ENCODE data around the gene PDE10A.

Gene PDE10A

GRCh38 chr6:165662749-165663376 is at the start of gene PDE10A:
TSS of gene PDE10A (minus strand) at chr6:165663241. CDS start at chr6:165662811, 430 bp downstream.
- no peak for DNase-seq

GRCh38 chr6:165708985-165709576 is 46.0 kb upstream of the PDE10A start:
- no peak for DNase-seq

DNA sequence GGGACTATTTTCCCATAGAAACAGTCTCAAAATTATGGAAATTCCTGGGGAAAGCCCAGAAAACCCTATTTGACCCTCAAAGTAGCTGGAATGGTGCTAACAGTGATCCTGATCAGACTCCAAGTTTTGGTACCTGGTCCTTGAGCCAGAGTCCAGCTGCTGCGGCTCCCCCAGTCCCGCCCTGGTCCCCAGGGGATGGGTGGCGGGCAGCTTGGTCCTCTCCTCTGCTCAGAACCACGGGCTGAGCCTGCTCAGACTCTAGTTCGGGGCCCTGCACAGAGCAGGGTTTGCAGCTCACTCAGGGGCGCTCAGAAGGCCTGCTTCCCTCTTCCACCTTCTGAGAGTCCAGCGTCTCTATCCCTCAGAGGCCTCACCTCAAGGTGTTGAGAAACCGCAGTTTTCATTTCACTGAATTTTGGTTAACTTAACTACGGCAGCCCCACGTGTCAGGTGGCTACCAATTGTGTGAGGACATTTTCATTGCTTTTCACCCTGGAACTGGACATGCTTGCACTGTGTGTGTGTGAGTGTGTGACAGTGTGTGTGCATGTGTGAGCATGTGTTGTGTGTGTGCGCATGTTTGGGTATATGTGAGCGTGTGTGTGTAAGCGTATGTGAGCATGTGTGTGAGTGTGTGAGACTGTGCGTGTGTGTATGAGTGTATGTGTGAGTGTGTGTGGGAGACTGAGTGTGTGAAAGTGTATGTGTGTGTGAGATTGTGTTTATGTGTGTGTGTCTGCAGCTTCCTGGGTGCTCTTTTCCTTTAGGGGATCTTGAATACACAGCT is 44.2 kb upstream of the PDE10A start:
- no peak for DNase-seq

GRCh38 chr6:165705941-165706340 is 42.9 kb upstream of the PDE10A start:
- no peak for DNase-seq

DNA sequence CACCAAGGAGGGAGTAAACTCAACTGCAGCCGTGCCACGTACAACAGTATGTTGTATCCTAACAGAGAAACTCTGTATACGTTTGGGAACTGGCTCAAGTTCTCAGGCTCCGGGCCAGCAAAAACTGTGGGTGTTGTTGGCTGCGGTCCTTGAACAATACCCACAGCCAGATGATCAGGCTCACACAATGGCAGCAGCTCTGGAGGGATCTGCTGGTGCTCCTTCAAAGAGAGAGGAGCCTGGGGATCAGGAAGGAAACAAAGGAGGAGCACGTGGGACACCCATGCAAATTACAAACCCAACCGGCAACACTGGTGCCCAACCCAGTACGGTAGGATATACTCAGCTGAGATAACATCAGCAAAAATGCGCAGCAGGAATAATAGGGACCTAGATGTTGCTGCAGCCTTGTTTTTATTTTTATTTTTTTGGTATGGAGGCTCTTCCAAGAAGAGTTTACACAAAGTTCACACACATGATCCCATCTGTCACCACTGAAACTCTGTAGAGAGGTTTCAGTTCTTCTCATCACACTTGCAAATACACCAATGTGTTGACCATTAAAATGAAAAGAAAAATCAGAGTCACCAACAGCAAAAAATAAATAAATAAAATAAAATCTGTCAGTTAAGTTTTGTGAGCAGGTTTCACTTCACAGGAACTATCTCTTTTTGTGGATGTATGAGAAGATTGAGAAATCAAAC is 41.2 kb upstream of the PDE10A start:
- DNase-seq, result no peak

GRCh38 chr6:165702669-165703068 is 39.6 kb upstream of the PDE10A start:
- no peak for DNase-seq

GRCh38 chr6:165701564-165702354 is 38.7 kb upstream of the PDE10A start:
- no peak for DNase-seq

GRCh38 chr6:165701005-165701404 is 38.0 kb upstream of the PDE10A start:
- no peak for DNase-seq

- DNase-seq, result no peak
Measured at GRCh38 chr6:165698868-165699267, 35.8 kb upstream of the PDE10A start.

DNA sequence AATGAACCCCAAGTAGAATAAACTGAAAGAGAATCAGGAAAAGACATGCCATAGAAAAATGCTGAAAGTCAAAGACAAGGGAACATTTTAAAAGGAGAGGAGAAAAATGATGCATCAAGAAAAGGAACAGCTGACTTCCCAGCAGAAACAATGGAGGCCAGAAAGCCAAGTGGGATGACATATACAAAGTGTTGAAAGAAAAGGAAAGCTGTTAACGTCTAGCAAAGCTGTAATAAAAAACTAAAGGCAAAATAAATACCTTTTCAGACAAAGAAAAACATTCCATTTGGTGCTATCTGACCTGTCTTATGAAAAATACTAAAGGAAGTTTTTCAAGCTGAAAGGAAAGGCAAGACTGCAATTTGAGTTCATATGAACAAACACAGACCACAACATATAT is 34.1 kb upstream of the PDE10A start:
- no peak for DNase-seq

DNA sequence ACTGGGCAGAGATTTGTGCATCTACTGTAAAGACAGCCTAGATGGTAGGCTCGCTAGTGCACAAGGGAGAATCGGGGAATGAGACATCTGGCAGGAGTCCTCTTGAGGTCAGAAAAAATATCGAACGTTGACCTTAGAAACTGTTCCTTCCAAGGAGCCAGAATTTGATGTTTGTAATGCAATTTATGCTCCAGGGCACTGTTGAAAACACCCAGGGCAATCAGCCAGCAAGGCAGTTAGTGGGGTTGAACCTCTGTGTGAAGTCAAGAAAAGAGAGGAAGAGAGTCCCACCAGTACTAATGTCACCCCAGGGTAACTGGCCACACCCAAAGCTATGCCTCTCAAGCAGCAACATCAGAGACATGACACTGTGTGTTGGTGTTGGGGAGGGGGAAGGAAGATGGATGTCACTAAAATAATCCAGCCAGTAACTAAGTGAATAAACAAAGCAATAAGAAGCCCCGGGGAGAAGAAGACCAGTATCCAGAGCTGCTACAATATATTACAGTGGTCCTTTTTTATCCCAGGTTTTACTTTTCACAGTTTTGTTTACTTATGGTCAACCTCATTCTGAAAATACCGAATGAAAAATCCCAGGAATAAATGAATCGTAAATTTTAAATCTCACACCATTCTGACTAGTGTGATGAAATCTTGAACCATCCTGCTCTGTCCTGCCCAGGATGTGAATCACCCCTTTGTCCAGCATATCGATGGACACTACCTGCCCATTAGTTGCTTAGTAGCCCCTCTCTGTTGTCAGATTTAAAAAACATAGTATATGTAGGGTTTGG is 32.9 kb upstream of the PDE10A start:
- DNase-seq, result no peak

GRCh38 chr6:165694296-165694695 is 31.3 kb upstream of the PDE10A start:
- DNase-seq, result no peak

- DNase-seq, result no peak
Measured at GRCh38 chr6:165692106-165692653, 29.1 kb upstream of the PDE10A start.

- no peak for DNase-seq
Measured at GRCh38 chr6:165689699-165690098, 26.7 kb upstream of the PDE10A start.

- no peak for DNase-seq
Measured at GRCh38 chr6:165686596-165687365, 23.7 kb upstream of the PDE10A start.

DNA sequence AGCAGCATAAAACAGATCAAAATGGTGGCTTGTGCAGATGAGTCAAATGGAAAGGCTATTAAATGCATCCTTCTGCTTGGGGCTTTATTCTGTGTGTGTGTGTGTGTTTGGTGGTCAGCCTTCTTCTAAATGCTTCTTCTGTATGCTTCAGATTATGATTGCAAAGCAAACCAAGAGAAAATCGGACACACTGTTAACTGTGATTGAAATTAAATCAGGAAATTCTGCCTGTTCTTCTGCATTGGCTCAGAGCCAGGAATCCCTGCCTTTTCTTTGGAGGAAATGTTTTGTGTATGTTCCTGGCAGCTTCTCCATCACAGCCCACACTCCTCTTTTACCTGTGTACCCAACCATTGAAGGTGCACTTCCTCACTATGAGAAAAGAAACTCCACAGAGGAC is 22.3 kb upstream of the PDE10A start:
- DNase-seq, result no peak

GRCh38 chr6:165684333-165684732 is 21.3 kb upstream of the PDE10A start:
- DNase-seq, result no peak

GRCh38 chr6:165680975-165681374 is 17.9 kb upstream of the PDE10A start:
- DNase-seq, result no peak

DNA sequence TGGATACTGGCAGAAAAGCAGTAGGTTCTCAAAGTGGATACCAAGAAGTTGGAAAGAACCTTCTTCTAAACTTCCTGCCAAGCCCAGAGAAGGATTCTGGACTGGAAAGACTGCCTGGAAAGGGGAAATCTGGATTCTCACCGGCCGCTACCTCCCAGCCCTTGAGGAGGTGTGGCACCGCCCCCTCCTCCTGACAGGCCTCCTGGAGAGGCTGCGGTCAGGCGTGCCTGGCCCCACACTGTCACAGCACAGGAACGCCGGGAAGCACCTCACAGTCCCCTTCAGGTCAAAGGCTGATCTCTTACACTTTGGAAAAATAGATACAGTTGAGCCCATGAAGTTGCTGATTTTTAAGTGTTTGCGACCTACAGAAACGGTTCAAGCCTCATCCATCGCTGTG is 16.3 kb upstream of the PDE10A start:
- DNase-seq, result no peak

DNA sequence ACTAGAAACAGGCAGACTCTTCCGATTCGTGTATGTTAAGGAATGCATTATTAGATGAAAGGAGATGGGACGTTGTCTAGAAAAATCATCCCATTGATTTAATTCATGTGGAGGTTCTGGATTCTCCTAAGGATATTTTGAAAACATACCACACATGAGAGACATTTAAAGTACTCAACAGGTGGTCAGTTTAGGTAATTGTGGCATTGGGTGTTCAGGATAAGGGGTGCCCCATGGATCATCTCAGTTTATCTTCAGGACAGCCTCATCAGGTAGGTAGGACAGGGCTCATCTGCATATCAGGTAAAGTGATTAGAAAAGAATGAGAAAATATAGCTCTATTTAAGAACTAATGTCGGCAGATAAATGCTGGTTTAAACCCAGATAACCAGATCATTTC is 15.9 kb upstream of the PDE10A start:
- no peak for DNase-seq

DNA sequence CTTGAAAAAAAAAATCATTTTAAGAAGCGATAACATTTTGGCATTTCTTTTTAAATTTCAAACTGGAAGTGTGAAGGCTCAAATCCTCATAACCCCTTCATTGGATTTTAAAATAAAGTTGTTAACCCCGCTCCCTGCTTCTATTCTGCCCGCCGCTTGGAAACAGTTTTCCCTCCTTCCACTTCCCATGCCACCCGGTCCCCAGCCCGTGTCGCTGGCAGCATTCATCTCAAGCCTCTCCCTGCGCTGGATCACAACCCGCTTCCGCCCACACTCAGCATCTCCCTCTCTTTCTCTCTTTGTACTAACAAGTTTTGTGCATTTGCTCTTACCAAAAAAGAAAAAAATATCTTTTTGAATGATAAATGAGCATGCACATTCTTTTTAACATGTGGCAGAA is 15.4 kb upstream of the PDE10A start:
- no peak for DNase-seq

Measured in GDM1 (cell line).